VCaP (cell line): Measurements from ENCODE around the gene TMEM266.
"Not testable (repeated sequence)": the region's sequence is repeated elsewhere in the genome, so short reads cannot be mapped to it uniquely, and the experiment has no call there.

Experiments
- H3K27ac ChIP-seq: fragments of 450-650 bp; 2 replicates; pipeline ENCODE4 v1.5.1; 2017
- TF ChIP-seq, protein P1 (sequence below): fragments of 450-650 bp; conservative IDR thresholded peaks from 2 replicates; pipeline ENCODE4 v1.5.1; 2017; ENCODE audit warnings: mild to moderate bottlenecking, moderate library complexity

TMEM266 gene, protein sequence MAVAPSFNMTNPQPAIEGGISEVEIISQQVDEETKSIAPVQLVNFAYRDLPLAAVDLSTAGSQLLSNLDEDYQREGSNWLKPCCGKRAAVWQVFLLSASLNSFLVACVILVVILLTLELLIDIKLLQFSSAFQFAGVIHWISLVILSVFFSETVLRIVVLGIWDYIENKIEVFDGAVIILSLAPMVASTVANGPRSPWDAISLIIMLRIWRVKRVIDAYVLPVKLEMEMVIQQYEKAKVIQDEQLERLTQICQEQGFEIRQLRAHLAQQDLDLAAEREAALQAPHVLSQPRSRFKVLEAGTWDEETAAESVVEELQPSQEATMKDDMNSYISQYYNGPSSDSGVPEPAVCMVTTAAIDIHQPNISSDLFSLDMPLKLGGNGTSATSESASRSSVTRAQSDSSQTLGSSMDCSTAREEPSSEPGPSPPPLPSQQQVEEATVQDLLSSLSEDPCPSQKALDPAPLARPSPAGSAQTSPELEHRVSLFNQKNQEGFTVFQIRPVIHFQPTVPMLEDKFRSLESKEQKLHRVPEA

DNA sequence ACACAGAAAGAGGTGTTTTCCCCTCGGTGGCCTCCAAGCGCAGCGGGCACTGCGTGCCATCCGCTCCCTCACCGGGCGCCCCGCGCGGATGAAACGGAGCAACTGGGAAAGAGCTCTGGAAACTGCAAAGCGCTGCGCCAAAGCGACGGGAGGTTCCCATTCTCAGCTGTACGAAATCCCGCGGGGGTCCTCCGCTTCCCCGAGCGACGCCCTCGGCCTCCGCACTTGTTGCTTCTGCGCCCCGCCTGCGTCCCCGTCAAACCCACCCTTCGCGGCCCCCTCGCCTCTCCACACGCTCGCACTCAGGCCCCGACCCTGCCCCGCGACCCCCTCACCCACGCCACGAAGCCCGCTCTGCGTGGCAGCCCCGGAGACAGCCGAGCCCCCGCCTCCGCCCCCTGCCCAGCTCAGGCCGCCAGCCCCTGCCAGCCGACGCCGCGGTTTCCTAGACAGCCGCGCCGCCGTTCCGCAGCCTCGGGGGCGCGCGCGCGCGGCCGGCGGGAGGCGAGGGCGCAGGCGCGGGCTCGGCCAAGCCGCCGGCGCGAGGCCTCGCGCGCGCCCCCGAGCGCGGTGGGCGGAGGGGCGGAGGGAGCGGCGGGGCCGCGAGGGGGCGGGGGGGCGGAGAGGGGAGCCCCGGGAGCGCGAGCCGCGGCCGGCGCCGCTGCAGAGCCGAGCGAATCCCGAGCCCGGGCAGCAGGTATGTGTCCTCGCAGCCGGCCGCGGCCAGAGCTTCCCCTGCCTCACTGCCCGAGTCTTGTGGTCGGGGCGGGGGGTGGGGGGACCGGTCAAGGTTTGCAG is at the start of gene TMEM266:
Gene TMEM266, plus strand, starts transcription at position 666 of the 798 bp plus-strand sequence. CDS start 74,279 bp downstream, outside the sequence.
- peak within 1 kb of the TSS; percentile 63; the same call in 1 of the 2 replicates for H3K27ac ChIP-seq
- TF ChIP-seq, protein P1, sequence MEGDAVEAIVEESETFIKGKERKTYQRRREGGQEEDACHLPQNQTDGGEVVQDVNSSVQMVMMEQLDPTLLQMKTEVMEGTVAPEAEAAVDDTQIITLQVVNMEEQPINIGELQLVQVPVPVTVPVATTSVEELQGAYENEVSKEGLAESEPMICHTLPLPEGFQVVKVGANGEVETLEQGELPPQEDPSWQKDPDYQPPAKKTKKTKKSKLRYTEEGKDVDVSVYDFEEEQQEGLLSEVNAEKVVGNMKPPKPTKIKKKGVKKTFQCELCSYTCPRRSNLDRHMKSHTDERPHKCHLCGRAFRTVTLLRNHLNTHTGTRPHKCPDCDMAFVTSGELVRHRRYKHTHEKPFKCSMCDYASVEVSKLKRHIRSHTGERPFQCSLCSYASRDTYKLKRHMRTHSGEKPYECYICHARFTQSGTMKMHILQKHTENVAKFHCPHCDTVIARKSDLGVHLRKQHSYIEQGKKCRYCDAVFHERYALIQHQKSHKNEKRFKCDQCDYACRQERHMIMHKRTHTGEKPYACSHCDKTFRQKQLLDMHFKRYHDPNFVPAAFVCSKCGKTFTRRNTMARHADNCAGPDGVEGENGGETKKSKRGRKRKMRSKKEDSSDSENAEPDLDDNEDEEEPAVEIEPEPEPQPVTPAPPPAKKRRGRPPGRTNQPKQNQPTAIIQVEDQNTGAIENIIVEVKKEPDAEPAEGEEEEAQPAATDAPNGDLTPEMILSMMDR: peak; percentile 4; the same call in 1 of the 2 replicates

DNA sequence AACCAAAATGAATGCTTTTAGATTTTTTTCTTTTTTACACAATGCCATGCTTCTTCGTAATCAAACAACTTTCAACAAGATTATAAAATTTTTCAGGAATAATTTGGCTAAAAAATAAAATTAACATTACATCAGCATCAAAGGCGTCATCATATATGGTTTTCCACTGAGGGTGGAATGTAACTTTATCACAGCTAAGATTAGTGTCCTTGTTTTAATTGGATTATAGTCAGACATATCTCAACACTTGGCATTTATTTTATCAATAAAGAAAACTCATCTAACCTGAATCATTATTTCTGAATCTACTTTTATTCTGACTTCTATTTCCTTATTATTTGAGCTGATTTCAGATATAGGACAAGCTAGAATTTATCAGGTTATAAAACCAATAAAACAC is 49.2 kb upstream of the TMEM266 start:
- TF ChIP-seq, protein P1: no peak
- no peak overlapping the region for H3K27ac ChIP-seq

DNA sequence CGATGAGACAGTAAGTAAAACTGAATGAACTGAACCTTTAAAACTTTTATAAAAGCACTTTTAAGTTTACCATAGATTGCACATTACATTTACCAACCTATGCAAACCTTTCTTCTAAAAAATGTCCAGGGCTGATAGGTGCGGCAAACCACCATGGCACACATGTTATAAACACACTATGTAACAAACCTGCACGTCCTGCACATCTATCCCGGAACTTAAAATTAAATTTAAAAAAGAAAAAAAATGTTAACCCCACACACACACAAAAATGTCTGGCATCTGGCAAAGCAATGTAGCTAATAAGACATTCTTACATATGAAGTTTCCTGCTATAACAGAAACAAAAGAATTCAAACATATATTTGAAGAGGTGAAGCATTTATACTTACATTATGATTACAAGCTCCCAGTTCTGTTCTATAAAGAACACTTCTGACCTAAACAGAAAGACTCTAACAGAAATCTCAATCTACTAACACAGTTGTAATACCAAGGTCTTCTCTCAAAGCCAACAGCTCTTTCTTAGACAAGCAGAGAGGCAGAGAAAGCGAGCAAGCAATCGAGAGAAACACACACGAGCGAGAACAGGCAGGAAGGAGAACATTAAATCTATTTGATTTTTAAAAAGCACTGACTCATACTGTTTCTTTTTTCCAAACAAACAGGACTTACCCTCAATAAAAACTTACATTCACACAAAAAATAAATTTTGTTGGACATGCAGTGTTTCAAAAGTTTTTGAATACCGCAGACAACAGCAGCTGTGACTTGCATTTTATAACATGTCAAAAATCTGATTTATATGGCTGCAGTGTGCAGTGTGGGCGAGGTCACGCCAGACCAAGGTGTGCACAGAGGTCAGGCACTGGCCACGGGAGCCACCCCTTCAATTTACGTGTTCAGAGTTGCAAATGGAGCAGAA is 47.9 kb upstream of the TMEM266 start, which contains the start of gene NRG4:
Gene NRG4, minus strand, starts transcription at position 798 of the 925 bp plus-strand sequence. CDS start 1,194 bp downstream, outside the sequence.
- H3K27ac ChIP-seq: peak within 1 kb of the TSS; percentile 22; the same call in 1 of the 2 replicates
- TF ChIP-seq, protein P1: no peak

DNA sequence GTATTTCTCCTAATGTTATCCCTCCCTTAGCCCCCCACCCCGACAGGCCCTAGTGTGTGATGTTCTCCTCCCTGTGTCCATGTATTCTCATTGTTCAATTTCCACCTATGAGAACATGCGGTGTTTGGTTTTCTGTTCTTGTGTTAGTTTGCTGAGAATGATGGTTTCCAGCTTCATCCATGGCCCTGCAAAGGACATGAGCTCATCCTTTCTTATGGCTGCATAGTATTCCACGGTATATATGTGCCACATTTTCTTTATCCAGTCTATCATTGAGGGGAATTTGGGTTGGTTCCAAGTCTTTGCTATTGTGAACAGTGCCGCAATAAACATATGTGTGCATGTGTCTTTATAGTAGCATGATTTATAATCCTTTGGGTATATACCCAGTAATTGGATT is 46.3 kb upstream of the TMEM266 start:
- not testable (repeated sequence) for H3K27ac ChIP-seq

DNA sequence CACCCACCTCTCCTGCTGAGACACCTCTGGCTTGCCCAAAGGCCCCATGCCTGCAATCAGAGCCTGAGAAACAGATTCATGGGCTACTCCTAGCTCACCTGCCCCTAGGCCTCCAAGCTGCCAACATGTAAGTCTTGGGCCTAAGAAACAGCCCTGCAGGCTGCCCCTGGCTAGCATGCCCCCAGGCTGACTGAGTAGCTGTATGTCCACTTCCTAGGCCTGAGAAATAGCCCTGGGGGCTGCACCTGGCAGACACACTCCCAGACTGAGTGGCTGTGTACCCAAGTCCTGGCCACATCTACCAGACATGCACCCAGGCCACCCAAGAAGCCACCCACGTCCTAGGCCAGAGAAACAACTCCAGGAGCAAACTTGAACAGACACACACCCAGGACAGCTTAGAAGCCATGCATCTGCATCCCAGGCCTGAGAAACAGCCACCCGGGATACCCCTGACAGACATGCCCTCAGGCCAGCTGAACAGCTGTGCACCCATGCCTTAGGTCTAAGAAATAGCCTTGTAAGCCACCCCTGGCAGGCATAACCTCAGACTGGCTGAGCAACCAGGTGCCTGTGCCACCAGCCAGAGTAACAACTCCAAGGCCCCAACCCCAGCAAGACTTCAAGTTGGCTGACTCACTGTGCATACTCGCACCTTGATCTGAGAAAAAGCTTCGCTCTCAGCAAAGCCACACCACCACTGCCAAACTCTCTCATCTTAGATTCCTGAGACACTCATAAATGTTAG is 35.6 kb upstream of the TMEM266 start:
- H3K27ac ChIP-seq: no peak overlapping the region
- TF ChIP-seq, protein P1: no peak

DNA sequence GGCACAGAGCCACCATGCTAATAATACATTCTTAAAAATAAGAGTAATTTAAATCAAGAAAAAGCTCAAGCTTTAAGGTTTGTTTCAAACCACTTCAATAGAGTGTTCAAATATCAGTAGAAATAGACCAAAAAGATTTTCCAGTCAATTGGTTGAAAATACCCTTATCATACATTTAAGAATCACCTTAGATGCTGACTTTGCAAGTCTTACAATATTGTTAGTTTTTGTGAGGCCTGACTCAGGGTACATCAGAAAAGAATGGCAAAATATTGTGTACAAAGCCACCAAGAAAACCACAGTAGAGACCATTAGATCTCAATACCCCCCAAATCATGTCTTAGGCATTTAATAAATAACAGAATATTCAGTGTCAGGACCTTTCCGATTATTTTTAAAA is 27.7 kb upstream of the TMEM266 start:
- TF ChIP-seq, protein P1: no peak
- H3K27ac ChIP-seq: no peak overlapping the region

DNA sequence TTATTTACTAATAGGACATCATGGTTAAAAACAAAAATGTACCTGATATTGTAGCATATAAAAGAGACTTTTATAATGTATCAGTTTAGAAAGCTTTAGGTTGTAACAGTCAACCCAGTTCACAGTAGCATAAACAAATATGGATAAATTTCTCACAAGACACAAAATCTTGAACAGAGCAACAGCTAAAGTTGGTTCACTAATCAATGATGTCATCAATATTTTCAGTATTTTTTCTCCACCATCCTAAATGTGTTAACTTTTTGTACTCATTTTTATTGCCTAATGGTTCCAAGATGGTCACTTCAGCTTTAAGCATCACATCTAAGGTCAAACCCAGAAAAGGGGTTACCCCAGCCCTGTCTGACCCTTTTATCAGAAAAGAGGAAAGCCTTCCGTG is 26.3 kb upstream of the TMEM266 start:
- H3K27ac ChIP-seq: peak overlapping the region; percentile 2; the same call in 1 of the 2 replicates
- TF ChIP-seq, protein P1: no peak
